Heart left ventricle (tissue), 16 donors: ENCODE measurements around the gene ABLIM2. TPM values are rescaled to one million over a fixed set of nuclear protein-coding genes. Genes with fewer than 3 reads are reported as not detected.
A peak's percentile ranks its signal among the peaks of the same experiment; 100 is the strongest.

Source experiments
- ATAC-seq, 4 donors: fragments of 200-7000 bp; cut with Tn5 transposase; one replicate each; pipeline ENCODE4 v1.9.1; 2020 to 2022; ENCODE audit warnings: moderate library complexity in 4 of 4, mild to moderate bottlenecking in 3 of 4, moderate number of reproducible peaks in 1 of 4
- DNase-seq, 5 donors: peaks; one replicate each; pipeline ENCODE4 v3.0.0-alpha.2; 2020
- H3K27ac ChIP-seq, 12 donors: fragments of 200-600 bp; sonication (generic) in 4 of 12; one replicate each; pipeline versions ENCODE4 v1.5.0 to v1.8.0; 2016 to 2022; ENCODE audit warnings: mild to moderate bottlenecking in 2 of 12
- H3K27me3 ChIP-seq, 9 donors: fragments of 200-600 bp; sonication (generic) in 2 of 9; one replicate each; pipeline versions ENCODE4 v1.5.1 to v1.8.0; 2016 to 2022; ENCODE audit warnings: mild to moderate bottlenecking in 3 of 9
- H3K36me3 ChIP-seq, 9 donors: fragments of 200-600 bp; sonication (generic) in 2 of 9; one replicate each; pipeline versions ENCODE4 v1.5.0 to v1.8.0; 2018 to 2022; ENCODE audit warnings: mild to moderate bottlenecking in 2 of 9
- H3K4me1 ChIP-seq, 12 donors: fragments of 200-600 bp; sonication (generic) in 4 of 12; one replicate each; pipeline versions ENCODE4 v1.5.0 to v1.8.0; 2016 to 2022; ENCODE audit warnings: mild to moderate bottlenecking in 3 of 12
- H3K4me3 ChIP-seq, 12 donors: fragments of 200-600 bp; sonication (generic) in 4 of 12; one replicate each; pipeline versions ENCODE4 v1.5.0 to v1.8.0; 2017 to 2022; ENCODE audit warnings: mild to moderate bottlenecking in 9 of 12, moderate library complexity in 4 of 12
- H3K9me3 ChIP-seq, 12 donors: fragments of 200-600 bp; sonication (generic) in 4 of 12; one replicate each; pipeline versions ENCODE4 v1.5.0 to v1.8.0; 2016 to 2022; ENCODE audit warnings: mild to moderate bottlenecking in 1 of 12
- CTCF ChIP-seq, 12 donors: fragments of 200-600 bp; sonication (generic) in 4 of 12; IDR thresholded peaks; one replicate each; pipeline versions ENCODE4 v1.5.0 to v1.8.0; 2018 to 2022; ENCODE audit warnings: antibody characterized with exemption in 12 of 12, mild to moderate bottlenecking in 5 of 12
- POLR2A ChIP-seq, 2 donors: fragments of 450-650 bp; IDR thresholded peaks; one replicate each; pipeline ENCODE4 v1.6.1; 2017; ENCODE audit warnings: antibody characterized with exemption in 2 of 2, mild to moderate bottlenecking in 2 of 2, moderate library complexity in 2 of 2
- WGBS, 4 donors: extraction: QIAGEN DNeasy Blood & Tissue Kit in 2 of 4; methylation state at CpG; one replicate each; pipeline versions ENCODE4 v1.1.5 to v1.1.7; 2013 to 2018; 5-methylcytosine and 5-hydroxymethylcytosine counted together
- intact Hi-C, 10 donors: fragments of 100-400 bp; cut with DNase I; formaldehyde crosslinking; loops; one replicate each; pipeline versions ENCODE4 v1.11.1 to v1.14.2; 2022
- polyA plus RNA-seq, 2 donors: library from polyadenylated mRNA; stranded (reverse); fragments of 200-250 nt; gene quantifications; one replicate each; pipeline ENCODE4 v1.2.3, GENCODE V29; 2013
- total RNA-seq, 9 donors: library from RNA; depleted of rRNA in 2 of 9; stranded (reverse); fragments of >200 nt in 2 of 9; fragmentation: NEBNext Ultra II Directional in 3 of 9; extraction: Animal tissue kit (Norgen Biotek cat#: 25700) in 3 of 9; gene quantifications; one replicate each; pipeline versions ENCODE4 v1.1.0 to v1.2.4, GENCODE V29; 2016 to 2023
- donor health status: ischemic (EF 13 %, LVEDD 7.1; RV severe dilation, severe dysfunction).
- donor health status: healthy with polysubstance abuse.
- donor health status: DM: no; HTN: yes; CAD: no.
- donor health status: DM: no; HTN: no; CAD: no.
- donor health status: ischemic (EF 25% LVEDD 6.9; RV normal size, moderate dysfunction).
- donor health status: ischemic (EF 25% LVEDD 5.7; RV mildly dilated, moderate dysfunction).
- donor health status: healthy.
- donor health status: DM: yes; HTN: yes; CAD: no.
- donor health status: ischemic (EF 35%, LVEDD 5.7; RV mildly dilated, moderate dysfunction).
- donor health status: nonischemic (EF 11% LVEDD 7.7; RV severe dilation, severe dysfunction).
- donor health status: DM: yes; HTN: yes; CAD: no.
- donor health status: PGD.
- donor health status: ischemic (EF 29% LVEDD 5.4; RV normal size, mild dysfunction).
- donor health status: nonischemic (EF 23%, LVEDD 6.1; RV moderate dilation, normal function).

ABLIM2 gene
- total and polyA plus RNA-seq, 11 donors: 11.1 to 27.9 (median 18.4) TPM

- no peak overlapping the region for H3K4me3 ChIP-seq
- WGBS, 4 donors: 36 to 67% (median 52%) methylated on average over 5 to 6 of the region's 6 CpGs
- no peaks in the 10 kb centered on the region for H3K27me3 ChIP-seq
- H3K9me3 ChIP-seq: no peaks in the 10 kb centered on the region
- intact Hi-C loops: no loop called here
- peaks cover 0 to 9% (median 0%) of the 10 kb centered on the region in 9 donors for H3K36me3 ChIP-seq
- DNase-seq (no peak), ATAC-seq (no peak)
- no peaks in the 10 kb centered on the region for H3K4me1 ChIP-seq
- H3K27ac ChIP-seq: no peak overlapping the region
- TF ChIP-seq POLR2A (IDR thresholded peaks at IDR 0.05): no peak
- no peak for TF ChIP-seq CTCF (IDR thresholded peaks at IDR 0.05)
Measured at GRCh38 chr4:8039290-8039689, 119.3 kb downstream of the ABLIM2 start.

GRCh38 chr4:8038719-8039251 is 119.8 kb downstream of the ABLIM2 start:
- H3K4me1 ChIP-seq: no peaks in the 10 kb centered on the region
- H3K4me3 ChIP-seq: no peak overlapping the region
- DNase-seq: no peak
- H3K36me3 ChIP-seq: peaks cover 0 to 8% (median 0%) of the 10 kb centered on the region in 9 donors
- no peak overlapping the region for H3K27ac ChIP-seq
- WGBS, 4 donors: 67 to 85% (median 79%) methylated on average over 7 of the region's 7 CpGs
- TF ChIP-seq CTCF (IDR thresholded peaks at IDR 0.05): no peak
- no peak for TF ChIP-seq POLR2A (IDR thresholded peaks at IDR 0.05)
- H3K27me3 ChIP-seq: no peaks in the 10 kb centered on the region
- intact Hi-C loops: no loop called here
- ATAC-seq: no peak
- H3K9me3 ChIP-seq: no peaks in the 10 kb centered on the region

GRCh38 chr4:8038083-8038482 is 120.5 kb downstream of the ABLIM2 start:
- Histone ChIP-seq H3K27me3 (no peaks in the 10 kb centered on the region), H3K4me3 (no peak overlapping the region), H3K36me3 (peaks cover 0 to 4% (median 0%) of the 10 kb centered on the region in 9 donors), H3K27ac (no peak overlapping the region), H3K9me3 (no peaks in the 10 kb centered on the region), H3K4me1 (no peaks in the 10 kb centered on the region)
- WGBS, 4 donors: 87 to 100% (median 94%) methylated on average over 2 of the region's 2 CpGs
- ATAC-seq: no peak
- intact Hi-C loops: no loop called here
- no peak for TF ChIP-seq CTCF (IDR thresholded peaks at IDR 0.05)
- no peak for TF ChIP-seq POLR2A (IDR thresholded peaks at IDR 0.05)
- no peak for DNase-seq

GRCh38 chr4:8037150-8037769 is 121.4 kb downstream of the ABLIM2 start:
- Histone ChIP-seq H3K4me1 (no peaks in the 10 kb centered on the region), H3K36me3 (peaks cover 0 to 4% (median 0%) of the 10 kb centered on the region in 9 donors), H3K4me3 (no peak overlapping the region), H3K27ac (no peak overlapping the region), H3K9me3 (no peaks in the 10 kb centered on the region), H3K27me3 (no peaks in the 10 kb centered on the region)
- TF ChIP-seq POLR2A (IDR thresholded peaks at IDR 0.05) (no peak), CTCF (IDR thresholded peaks at IDR 0.05) (no peak)
- WGBS, 4 donors: 76 to 90% (median 86%) methylated on average over 7 of the region's 7 CpGs
- ATAC-seq (peak in 1 of 4 donors; percentile 6), DNase-seq (no peak)
- intact Hi-C loops: no loop called here
